Liver (tissue), 9 donors: ENCODE data around the gene TBCA. TPM values are rescaled to one million over a fixed set of nuclear protein-coding genes. Genes with fewer than 3 reads are reported as not detected.

Experiments
- DNase-seq: peaks from one replicate; pipeline ENCODE4 v3.0.0-alpha.2; 2017; ENCODE audit warnings: low spot score
- H3K27ac ChIP-seq, 2 donors: one replicate each; pipeline ENCODE4 v1.7.0; 2013; ENCODE audit warnings: inconsistent platforms in 2 of 2, low read length in 2 of 2, control low read depth in 1 of 2, low read depth in 1 of 2, mild to moderate bottlenecking in 1 of 2
- H3K27me3 ChIP-seq, 4 donors: one replicate each; pipeline versions ENCODE4 v1.6.1 to v1.7.0; 2013; ENCODE audit warnings: low read length in 3 of 4, inconsistent platforms in 1 of 4, mild to moderate bottlenecking in 1 of 4, moderate library complexity in 1 of 4; ENCODE audit not compliant: control insufficient read depth in 4 of 4, insufficient read depth in 4 of 4
- H3K36me3 ChIP-seq, 4 donors: one replicate each; pipeline versions ENCODE4 v1.6.1 to v1.7.0; 2013; ENCODE audit warnings: low read length in 3 of 4, mild to moderate bottlenecking in 3 of 4, low read depth in 1 of 4, moderate library complexity in 1 of 4; ENCODE audit not compliant: control insufficient read depth in 4 of 4, insufficient read depth in 3 of 4
- H3K4me1 ChIP-seq, 4 donors: one replicate each; pipeline versions ENCODE4 v1.6.1 to v1.7.0; 2013; ENCODE audit warnings: low read length in 3 of 4, mild to moderate bottlenecking in 3 of 4, moderate library complexity in 1 of 4; ENCODE audit not compliant: control insufficient read depth in 4 of 4, insufficient read depth in 4 of 4
- H3K4me3 ChIP-seq, 3 donors: one replicate each; pipeline versions ENCODE4 v1.6.1 to v1.7.0; 2013; ENCODE audit warnings: low read length in 3 of 3, control low read depth in 1 of 3, low read depth in 1 of 3, mild to moderate bottlenecking in 1 of 3
- H3K9ac ChIP-seq, 2 donors: one replicate each; pipeline ENCODE4 v1.7.0; 2013; ENCODE audit warnings: low read length in 2 of 2, mild to moderate bottlenecking in 2 of 2, moderate library complexity in 2 of 2, control low read depth in 1 of 2, low read depth in 1 of 2
- H3K9me3 ChIP-seq, 4 donors: one replicate each; pipeline versions ENCODE4 v1.6.1 to v1.7.0; 2013; ENCODE audit warnings: low read length in 3 of 4; ENCODE audit not compliant: control insufficient read depth in 4 of 4
- EGR1 ChIP-seq, 2 donors: IDR thresholded peaks; 2 replicates each; pipeline ENCODE4 v1.6.1; 2016 to 2018; ENCODE audit warnings: antibody characterized with exemption in 2 of 2, low read depth in 2 of 2
- FOXA1 ChIP-seq: IDR thresholded peaks from 2 replicates; pipeline ENCODE4 v1.6.1; 2016; ENCODE audit warnings: antibody characterized with exemption
- GABPA ChIP-seq, 2 donors: IDR thresholded peaks in 1 of 2; conservative IDR thresholded peaks in 1 of 2; 2 replicates each; pipeline ENCODE4 v1.6.1; 2016; ENCODE audit warnings: antibody characterized with exemption in 2 of 2, mild to moderate bottlenecking in 1 of 2, moderate library complexity in 1 of 2
- HNF4A ChIP-seq, 2 donors: conservative IDR thresholded peaks; 2 replicates each; pipeline ENCODE4 v1.6.1; 2016; ENCODE audit warnings: antibody characterized with exemption in 2 of 2, mild to moderate bottlenecking in 2 of 2
- HNF4G ChIP-seq: IDR thresholded peaks from 2 replicates; pipeline ENCODE4 v1.6.1; 2016; ENCODE audit warnings: antibody characterized with exemption
- JUND ChIP-seq, 2 donors: IDR thresholded peaks; 2 replicates each; pipeline ENCODE4 v1.6.1; 2016; ENCODE audit warnings: antibody characterized with exemption in 2 of 2
- NR2F2 ChIP-seq: IDR thresholded peaks from 2 replicates; pipeline ENCODE4 v1.6.1; 2016; ENCODE audit warnings: antibody characterized with exemption
- RAD21 ChIP-seq, 2 donors: IDR thresholded peaks; 2 replicates each; pipeline ENCODE4 v1.6.1; 2016; ENCODE audit warnings: antibody characterized with exemption in 2 of 2, mild to moderate bottlenecking in 2 of 2
- RXRA ChIP-seq, 2 donors: IDR thresholded peaks; 2 replicates each; pipeline ENCODE4 v1.6.1; 2017 to 2018; ENCODE audit warnings: antibody characterized with exemption in 2 of 2, mild to moderate bottlenecking in 1 of 2
- SP1 ChIP-seq: IDR thresholded peaks from 2 replicates; pipeline ENCODE4 v1.6.1; 2018; ENCODE audit warnings: antibody characterized with exemption, mild to moderate bottlenecking
- TAF1 ChIP-seq: conservative IDR thresholded peaks from 2 replicates; pipeline ENCODE4 v1.6.1; 2016; ENCODE audit warnings: antibody characterized with exemption, mild to moderate bottlenecking
- YY1 ChIP-seq: IDR thresholded peaks from 2 replicates; pipeline ENCODE4 v1.6.1; 2016; ENCODE audit warnings: antibody characterized with exemption, mild to moderate bottlenecking
- WGBS: extraction: QIAGEN DNeasy Blood & Tissue Kit; methylation state at CpG from one replicate; pipeline ENCODE4 v1.1.7; 2013; 5-methylcytosine and 5-hydroxymethylcytosine counted together
- polyA plus RNA-seq, 2 donors: library from polyadenylated mRNA; stranded (reverse) in 1 of 2; unstranded in 1 of 2; fragments of 200-250 nt in 1 of 2; fragments of >200 nt in 1 of 2; fragmentation: Nextera tagmentation in 1 of 2; extraction: Ambion mirVana in 1 of 2; gene quantifications; one replicate each; pipeline versions ENCODE4 v1.2.1 to v1.2.3, GENCODE V29; 2013 to 2015
- total RNA-seq, 2 donors: library from RNA; depleted of rRNA; stranded (reverse); fragments of >200 nt; gene quantifications; one replicate each; pipeline ENCODE4 v1.2.3, GENCODE V29; 2014
- TF ChIP-seq, protein P1 (sequence below): IDR thresholded peaks from 2 replicates; pipeline ENCODE4 v1.6.1; 2016; ENCODE audit warnings: antibody characterized with exemption, mild to moderate bottlenecking
- TF ChIP-seq, protein P2 (sequence below): fragments of 150-350 bp; IDR thresholded peaks from 2 replicates; pipeline ENCODE4 v1.5.1; 2017; ENCODE audit warnings: improper control_type of control experiment, low read depth, low read length; ENCODE audit not compliant: missing input control
- TF ChIP-seq, protein P3 (sequence below): IDR thresholded peaks from 2 replicates; pipeline ENCODE4 v1.6.1; 2016; ENCODE audit warnings: antibody characterized with exemption
- TF ChIP-seq, protein P4 (sequence below): IDR thresholded peaks from 2 replicates; pipeline ENCODE4 v1.6.1; 2016; ENCODE audit warnings: antibody characterized with exemption
- donor health status: healthy.
- donor health status: healthy.
- donor health status: healthy.
- donor health status: healthy.
- donor health status: healthy.

The TBCA gene
- total and polyA plus RNA-seq, 4 donors: 62.5 to 338 (median 107) TPM

DNA sequence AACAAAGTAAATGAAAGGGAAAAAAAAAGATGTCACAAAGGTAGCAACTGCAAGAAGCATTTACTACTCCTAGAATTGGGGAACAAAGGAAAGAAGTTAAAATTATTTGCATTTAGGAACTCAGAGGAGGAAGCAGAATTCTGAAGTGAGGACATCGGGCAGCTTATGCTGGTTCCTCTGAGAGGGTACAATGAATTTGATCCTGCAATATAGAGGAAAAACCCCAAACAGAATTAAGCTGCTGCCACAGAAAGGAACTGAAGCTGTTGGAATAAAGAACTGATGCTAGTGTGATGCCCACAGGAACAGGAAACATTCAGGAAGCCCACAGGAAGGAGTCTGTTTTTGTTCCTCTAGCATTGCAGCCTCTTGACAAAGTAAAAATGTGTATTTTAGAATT, 22.3 kb upstream of the TBCA start (continued):
- TF ChIP-seq, protein P1, sequence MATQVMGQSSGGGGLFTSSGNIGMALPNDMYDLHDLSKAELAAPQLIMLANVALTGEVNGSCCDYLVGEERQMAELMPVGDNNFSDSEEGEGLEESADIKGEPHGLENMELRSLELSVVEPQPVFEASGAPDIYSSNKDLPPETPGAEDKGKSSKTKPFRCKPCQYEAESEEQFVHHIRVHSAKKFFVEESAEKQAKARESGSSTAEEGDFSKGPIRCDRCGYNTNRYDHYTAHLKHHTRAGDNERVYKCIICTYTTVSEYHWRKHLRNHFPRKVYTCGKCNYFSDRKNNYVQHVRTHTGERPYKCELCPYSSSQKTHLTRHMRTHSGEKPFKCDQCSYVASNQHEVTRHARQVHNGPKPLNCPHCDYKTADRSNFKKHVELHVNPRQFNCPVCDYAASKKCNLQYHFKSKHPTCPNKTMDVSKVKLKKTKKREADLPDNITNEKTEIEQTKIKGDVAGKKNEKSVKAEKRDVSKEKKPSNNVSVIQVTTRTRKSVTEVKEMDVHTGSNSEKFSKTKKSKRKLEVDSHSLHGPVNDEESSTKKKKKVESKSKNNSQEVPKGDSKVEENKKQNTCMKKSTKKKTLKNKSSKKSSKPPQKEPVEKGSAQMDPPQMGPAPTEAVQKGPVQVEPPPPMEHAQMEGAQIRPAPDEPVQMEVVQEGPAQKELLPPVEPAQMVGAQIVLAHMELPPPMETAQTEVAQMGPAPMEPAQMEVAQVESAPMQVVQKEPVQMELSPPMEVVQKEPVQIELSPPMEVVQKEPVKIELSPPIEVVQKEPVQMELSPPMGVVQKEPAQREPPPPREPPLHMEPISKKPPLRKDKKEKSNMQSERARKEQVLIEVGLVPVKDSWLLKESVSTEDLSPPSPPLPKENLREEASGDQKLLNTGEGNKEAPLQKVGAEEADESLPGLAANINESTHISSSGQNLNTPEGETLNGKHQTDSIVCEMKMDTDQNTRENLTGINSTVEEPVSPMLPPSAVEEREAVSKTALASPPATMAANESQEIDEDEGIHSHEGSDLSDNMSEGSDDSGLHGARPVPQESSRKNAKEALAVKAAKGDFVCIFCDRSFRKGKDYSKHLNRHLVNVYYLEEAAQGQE: no peak
- TF ChIP-seq GABPA (IDR thresholded peaks at IDR 0.05 in 1 of 2, conservative IDR thresholded peaks at IDR 0.05 in 1 of 2) (no peak), TAF1 (no peak), JUND (IDR thresholded peaks at IDR 0.05) (no peak), NR2F2 (no peak), RAD21 (IDR thresholded peaks at IDR 0.05) (no peak), YY1 (no peak), SP1 (no peak)

DNA sequence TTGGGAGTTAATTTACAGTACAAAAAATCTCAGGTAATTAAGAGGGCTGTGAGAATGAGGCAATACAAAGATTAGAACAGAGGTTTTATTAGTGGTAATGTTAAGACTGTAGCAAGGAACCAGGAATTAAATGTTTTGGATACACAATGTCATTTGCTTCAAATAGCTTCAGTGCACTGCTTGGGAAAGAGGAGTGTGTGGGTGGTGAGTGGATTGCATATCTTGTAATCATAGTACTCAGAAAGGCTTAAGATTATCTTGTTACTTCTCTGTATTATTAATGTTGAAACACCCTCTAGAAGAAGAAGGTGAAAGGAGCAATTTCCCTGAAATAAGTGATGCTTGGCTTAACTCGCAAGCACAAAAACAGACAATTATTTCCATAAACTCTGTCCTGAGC, 21.0 kb upstream of the TBCA start:
- WGBS: 92% methylated on average over 1 of the region's 1 CpG
- H3K36me3 ChIP-seq: no peaks in the 10 kb centered on the region

DNA sequence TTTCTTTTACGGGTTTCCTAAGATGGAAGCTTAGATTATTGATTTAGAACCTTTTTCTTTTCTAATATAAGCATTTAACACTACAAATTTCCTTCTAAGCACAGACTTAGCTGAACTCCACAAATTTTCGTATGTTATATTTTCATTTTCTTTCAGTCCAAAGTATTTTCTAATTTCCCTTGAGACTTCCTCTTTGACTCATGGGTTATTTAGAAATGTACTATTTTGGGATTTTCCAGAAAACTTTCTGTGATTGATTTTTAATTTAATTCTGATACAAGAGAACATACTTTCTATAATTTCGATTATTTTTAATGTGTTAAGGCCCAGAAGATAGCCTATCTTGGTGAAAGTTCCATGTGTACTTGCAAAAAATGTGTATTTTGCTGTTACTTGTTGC, 19.7 kb upstream of the TBCA start:
- Histone ChIP-seq H3K36me3 (no peaks in the 10 kb centered on the region), H3K27ac (no peak overlapping the region), H3K4me1 (peaks cover 0 to 2% (median 0%) of the 10 kb centered on the region in 4 donors), H3K9me3 (no peaks in the 10 kb centered on the region), H3K4me3 (no peak overlapping the region), H3K9ac (no peak overlapping the region), H3K27me3 (no peaks in the 10 kb centered on the region)
- TF ChIP-seq, protein P1: no peak
- TF ChIP-seq RXRA (IDR thresholded peaks at IDR 0.05): no peak
- TF ChIP-seq, protein P2, sequence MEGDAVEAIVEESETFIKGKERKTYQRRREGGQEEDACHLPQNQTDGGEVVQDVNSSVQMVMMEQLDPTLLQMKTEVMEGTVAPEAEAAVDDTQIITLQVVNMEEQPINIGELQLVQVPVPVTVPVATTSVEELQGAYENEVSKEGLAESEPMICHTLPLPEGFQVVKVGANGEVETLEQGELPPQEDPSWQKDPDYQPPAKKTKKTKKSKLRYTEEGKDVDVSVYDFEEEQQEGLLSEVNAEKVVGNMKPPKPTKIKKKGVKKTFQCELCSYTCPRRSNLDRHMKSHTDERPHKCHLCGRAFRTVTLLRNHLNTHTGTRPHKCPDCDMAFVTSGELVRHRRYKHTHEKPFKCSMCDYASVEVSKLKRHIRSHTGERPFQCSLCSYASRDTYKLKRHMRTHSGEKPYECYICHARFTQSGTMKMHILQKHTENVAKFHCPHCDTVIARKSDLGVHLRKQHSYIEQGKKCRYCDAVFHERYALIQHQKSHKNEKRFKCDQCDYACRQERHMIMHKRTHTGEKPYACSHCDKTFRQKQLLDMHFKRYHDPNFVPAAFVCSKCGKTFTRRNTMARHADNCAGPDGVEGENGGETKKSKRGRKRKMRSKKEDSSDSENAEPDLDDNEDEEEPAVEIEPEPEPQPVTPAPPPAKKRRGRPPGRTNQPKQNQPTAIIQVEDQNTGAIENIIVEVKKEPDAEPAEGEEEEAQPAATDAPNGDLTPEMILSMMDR: no peak
- no peak for TF ChIP-seq EGR1 (IDR thresholded peaks at IDR 0.05; ENCODE audit: low read depth in 2 of 2)
- TF ChIP-seq HNF4G: no peak
- no peak for TF ChIP-seq JUND (IDR thresholded peaks at IDR 0.05)
- DNase-seq: no peak
- WGBS: 66% methylated on average over 3 of the region's 3 CpGs

More for the DNA sequence above, 21.0 kb upstream of the TBCA start:
- H3K27ac ChIP-seq: no peak overlapping the region
- no peak overlapping the region for H3K9ac ChIP-seq
- H3K4me3 ChIP-seq: no peak overlapping the region
- no peak for TF ChIP-seq JUND (IDR thresholded peaks at IDR 0.05)
- TF ChIP-seq FOXA1: no peak
- TF ChIP-seq SP1: no peak
- TF ChIP-seq, protein P3, sequence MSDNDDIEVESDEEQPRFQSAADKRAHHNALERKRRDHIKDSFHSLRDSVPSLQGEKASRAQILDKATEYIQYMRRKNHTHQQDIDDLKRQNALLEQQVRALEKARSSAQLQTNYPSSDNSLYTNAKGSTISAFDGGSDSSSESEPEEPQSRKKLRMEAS: no peak
- no peak for TF ChIP-seq GABPA (IDR thresholded peaks at IDR 0.05 in 1 of 2, conservative IDR thresholded peaks at IDR 0.05 in 1 of 2)
- TF ChIP-seq, protein P4, sequence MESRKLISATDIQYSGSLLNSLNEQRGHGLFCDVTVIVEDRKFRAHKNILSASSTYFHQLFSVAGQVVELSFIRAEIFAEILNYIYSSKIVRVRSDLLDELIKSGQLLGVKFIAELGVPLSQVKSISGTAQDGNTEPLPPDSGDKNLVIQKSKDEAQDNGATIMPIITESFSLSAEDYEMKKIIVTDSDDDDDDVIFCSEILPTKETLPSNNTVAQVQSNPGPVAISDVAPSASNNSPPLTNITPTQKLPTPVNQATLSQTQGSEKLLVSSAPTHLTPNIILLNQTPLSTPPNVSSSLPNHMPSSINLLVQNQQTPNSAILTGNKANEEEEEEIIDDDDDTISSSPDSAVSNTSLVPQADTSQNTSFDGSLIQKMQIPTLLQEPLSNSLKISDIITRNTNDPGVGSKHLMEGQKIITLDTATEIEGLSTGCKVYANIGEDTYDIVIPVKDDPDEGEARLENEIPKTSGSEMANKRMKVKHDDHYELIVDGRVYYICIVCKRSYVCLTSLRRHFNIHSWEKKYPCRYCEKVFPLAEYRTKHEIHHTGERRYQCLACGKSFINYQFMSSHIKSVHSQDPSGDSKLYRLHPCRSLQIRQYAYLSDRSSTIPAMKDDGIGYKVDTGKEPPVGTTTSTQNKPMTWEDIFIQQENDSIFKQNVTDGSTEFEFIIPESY: no peak
- TF ChIP-seq HNF4A (conservative IDR thresholded peaks at IDR 0.05): no peak
- H3K4me1 ChIP-seq: no peaks in the 10 kb centered on the region
- no peak for DNase-seq
- H3K9me3 ChIP-seq: no peaks in the 10 kb centered on the region
- no peaks in the 10 kb centered on the region for H3K27me3 ChIP-seq
